DMS114 treated with DMSO at 0.1 percent for 48 hours (cell line): ENCODE measurements around the gene HLA-DPA1.

ENCODE experiments used
- DNase-seq: peaks from one replicate; lab custom pipeline; 2025; ENCODE audit not compliant: unreplicated experiment; lab: John Stamatoyannopoulos, UW

Gene HLA-DPA1

DNA sequence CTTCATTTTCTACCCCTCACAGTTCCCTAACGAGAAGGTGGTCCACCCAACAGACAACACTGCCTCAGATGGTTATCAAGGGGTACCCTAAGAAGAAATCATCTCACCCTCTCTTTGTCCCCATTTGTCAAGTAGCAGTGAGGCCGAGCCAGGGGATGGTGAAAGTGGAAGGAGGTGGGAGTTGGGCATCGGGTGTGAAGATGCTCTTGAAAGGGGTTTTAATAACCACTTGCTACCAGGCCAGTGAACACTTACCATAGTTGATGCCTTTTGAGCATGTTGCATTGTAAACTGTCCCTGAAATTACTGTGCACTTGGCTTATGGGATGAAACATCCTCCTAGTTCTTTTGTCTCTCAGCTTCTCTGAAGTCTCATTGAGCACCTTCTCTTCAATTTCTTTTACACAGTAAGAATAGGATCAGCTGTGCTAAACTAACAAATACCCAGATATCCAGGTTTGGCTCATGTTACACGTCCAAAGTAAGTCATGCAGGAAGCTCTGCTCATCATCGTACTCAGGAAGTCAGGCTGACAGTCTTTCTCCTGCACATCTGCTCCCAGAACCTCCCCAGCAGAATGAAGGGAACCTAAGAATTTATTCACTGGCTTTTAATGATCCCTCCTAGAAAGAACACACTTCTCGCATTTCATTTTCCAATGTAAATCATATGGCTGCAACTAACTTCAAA is 15.6 kb upstream of the HLA-DPA1 start:
- DNase-seq: no peak

GRCh38 chr6:33088258-33088930 is 14.9 kb upstream of the HLA-DPA1 start:
- DNase-seq: no peak

DNA sequence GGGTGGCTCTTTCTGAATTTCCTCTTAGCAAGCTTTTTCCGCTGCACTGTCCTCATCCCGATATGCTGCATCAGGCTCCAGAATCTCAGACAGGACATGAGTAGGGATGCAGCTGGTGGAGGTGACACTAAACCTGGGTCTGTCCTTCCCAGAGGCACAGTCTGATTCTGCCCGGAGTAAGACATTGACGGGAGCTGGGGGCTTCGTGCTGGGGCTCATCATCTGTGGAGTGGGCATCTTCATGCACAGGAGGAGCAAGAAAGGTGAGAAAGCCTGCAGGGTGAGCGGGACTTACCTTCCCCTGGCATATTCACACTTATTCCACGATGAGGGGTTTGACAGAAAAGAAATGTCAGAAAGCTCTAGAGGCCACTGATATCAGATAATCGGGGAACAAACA is 12.2 kb upstream of the HLA-DPA1 start:
- no peak for DNase-seq

- no peak for DNase-seq
These were observed 9.3 kb upstream of the HLA-DPA1 start for GRCh38 chr6:33082702-33083101.

GRCh38 chr6:33081098-33081824 is 7.8 kb upstream of the HLA-DPA1 start:
- DNase-seq: no peak

DNA sequence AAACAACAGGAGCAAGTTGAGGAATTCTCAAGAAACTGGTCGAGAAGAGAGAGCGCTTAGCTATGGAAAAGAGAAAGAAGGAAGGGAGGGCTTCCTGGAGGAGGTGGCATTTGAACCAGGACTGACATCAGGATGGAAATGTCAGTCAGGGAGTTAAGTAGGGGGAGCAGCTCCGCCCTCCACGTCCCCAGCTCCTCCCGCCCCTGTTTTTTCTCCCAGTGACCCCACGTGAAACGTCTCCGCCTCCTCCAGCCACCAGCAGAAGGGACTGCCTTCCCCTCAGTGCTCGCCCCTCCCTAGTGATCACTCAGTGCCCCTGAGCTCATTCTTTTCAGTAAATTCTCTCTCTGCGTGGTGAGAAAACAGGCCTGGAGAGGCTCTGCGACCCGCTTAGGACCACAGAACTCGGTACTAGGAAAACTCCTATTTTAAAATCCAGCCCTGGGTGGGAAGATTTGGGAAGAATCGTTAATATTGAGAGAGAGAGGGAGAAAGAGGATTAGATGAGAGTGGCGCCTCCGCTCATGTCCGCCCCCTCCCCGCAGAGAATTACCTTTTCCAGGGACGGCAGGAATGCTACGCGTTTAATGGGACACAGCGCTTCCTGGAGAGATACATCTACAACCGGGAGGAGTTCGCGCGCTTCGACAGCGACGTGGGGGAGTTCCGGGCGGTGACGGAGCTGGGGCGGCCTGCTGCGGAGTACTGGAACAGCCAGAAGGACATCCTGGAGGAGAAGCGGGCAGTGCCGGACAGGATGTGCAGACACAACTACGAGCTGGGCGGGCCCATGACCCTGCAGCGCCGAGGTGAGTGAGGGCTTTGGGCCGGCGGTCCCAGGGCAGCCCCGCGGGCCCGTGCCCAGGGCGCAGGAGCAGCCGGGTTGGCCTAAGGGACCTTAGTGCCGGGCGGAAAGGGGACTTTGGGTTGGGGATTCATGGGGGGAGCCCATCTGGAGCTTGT is 7.0 kb upstream of the HLA-DPA1 start:
- no peak for DNase-seq

DNA sequence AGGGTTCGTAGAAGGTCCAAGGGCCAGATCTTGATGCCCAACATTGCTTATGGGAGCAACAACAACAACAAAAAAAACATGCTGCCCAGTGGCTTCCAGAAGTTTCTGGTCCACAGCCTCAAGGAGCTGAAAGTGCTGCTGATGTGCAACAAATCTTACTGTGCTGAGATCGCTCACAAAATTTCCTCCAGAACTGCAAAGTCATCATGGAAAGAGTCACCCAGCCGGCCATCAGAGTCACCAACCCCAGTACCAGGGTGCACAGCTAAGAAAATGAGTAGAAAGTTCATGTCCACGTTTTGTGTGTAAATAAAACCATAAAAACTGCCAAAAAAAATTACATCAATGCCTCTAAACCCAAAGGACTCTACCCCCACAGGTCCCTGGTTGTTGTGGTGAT is 6.1 kb upstream of the HLA-DPA1 start:
- no peak for DNase-seq

GRCh38 chr6:33078919-33079521 is 5.6 kb upstream of the HLA-DPA1 start:
- DNase-seq: no peak

- DNase-seq: no peak
These were observed 5.0 kb upstream of the HLA-DPA1 start for GRCh38 chr6:33078442-33078841.

- DNase-seq: no peak
These were observed 4.5 kb upstream of the HLA-DPA1 start for GRCh38 chr6:33077908-33078307.

- DNase-seq: no peak
These were observed 3.0 kb upstream of the HLA-DPA1 start for GRCh38 chr6:33076406-33076934.

DNA sequence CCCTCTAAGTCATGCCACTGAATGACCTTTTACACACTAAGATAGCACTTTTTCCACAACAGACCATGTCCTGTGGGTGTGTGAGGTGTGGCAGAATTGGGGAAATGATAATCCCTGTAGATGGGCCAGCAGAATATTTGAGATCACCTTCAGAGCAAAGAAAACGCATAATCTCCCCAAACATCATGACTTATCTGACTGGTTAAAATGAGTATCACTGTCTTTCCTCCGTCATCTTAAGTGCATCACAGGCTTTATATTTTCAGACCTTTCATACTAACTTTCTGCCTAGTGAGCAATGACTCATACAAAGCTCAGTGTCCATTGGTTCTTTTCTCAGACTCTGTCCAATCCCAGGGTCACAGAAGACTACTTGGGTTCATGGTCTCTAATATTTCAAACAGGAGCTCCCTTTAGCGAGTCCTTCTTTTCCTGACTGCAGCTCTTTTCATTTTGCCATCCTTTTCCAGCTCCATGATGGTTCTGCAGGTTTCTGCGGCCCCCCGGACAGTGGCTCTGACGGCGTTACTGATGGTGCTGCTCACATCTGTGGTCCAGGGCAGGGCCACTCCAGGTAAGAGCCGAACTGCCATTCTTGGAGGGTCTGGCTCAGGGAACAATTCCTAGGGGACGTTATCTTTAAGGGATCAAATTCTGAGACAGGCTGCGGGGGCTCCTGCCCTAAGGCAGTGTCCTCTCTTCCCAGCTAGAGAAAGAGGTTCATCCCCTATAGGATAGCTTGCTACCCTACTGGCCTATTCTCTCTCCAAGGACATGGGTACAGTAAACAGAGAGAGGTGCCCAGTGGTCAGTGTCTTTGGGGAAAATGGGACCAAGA is 2.3 kb upstream of the HLA-DPA1 start, which contains the start of gene HLA-DPB1:
TSS of gene HLA-DPB1 (plus strand) at position 423 of the 838 bp plus-strand sequence. CDS start at position 475, 52 bp downstream.
- peak; percentile 57 for DNase-seq

DNA sequence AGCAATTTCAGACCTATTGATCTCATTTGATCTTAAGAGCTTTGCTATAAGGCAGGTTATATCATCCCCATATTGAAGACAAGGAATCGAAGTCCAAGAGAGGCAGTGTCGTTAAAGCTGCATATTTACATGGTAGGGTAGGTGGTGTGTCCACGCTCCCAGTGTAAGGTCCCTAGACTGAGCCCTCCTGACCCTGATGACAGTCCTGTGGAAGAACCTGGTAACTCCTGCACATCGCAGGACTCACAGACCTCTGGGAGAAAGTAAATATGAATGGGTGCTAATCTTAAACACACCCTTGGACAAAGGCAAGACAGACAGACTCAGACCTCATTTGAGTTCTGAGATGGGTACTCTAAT is 1.7 kb upstream of the HLA-DPA1 start:
- DNase-seq: no peak

- DNase-seq: no peak
These were observed 845 bp downstream of the HLA-DPA1 start for GRCh38 chr6:33072508-33073100.

DNA sequence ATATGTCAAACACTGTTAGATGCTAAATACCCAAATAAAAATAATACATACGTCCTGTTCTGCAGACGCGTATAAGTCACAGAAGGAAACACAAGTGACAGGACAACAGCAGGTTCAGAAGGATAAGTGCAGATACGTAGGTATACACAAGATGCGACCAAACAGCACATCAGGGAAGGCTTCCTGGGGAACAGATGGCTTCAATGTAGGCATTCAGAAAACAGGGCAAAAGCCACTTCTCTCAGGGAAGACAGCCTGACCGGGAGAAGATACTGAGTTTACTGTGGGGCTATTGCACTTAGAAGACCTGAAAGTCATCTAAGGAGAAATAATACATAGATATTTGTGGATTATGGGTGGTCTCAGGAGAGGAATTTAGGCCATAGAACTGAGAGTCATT is 1.9 kb downstream of the HLA-DPA1 start:
- no peak for DNase-seq

- DNase-seq: no peak
These were observed 2.5 kb downstream of the HLA-DPA1 start for GRCh38 chr6:33070909-33071308.

DNA sequence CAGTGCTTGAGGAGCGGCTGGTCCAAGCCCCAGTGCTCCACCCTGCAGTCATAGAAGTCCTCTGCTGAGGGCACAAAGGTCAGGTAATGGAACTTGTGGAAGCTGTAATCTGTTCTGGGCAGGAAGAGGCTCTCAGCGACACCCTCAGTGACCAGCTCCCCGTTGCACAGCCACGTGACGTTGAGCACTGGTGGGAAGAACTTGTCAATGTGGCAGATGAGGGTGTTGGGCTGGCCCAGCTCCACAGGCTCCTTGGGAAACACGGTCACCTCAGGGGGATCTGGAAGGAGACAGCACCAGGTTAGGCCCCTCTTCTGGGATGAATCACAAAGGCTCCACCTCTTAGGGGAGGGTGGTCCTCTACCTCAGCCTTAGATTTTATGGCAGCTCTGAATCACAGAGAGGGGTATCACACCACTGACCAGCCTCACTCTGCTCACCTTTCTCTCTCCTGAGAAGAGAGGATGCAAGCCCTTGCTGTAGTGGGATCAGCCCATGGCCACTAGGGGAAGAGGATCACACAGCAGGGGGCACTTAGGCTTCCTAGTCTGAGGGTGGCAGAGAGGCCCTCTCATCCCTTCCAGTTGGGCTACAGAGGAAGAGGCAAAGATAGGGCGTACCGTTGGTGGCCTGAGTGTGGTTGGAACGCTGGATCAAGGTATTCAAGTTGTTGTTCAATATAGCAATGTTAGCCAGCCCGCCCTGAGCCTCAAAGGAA is 4.3 kb downstream of the HLA-DPA1 start:
- no peak for DNase-seq

DNA sequence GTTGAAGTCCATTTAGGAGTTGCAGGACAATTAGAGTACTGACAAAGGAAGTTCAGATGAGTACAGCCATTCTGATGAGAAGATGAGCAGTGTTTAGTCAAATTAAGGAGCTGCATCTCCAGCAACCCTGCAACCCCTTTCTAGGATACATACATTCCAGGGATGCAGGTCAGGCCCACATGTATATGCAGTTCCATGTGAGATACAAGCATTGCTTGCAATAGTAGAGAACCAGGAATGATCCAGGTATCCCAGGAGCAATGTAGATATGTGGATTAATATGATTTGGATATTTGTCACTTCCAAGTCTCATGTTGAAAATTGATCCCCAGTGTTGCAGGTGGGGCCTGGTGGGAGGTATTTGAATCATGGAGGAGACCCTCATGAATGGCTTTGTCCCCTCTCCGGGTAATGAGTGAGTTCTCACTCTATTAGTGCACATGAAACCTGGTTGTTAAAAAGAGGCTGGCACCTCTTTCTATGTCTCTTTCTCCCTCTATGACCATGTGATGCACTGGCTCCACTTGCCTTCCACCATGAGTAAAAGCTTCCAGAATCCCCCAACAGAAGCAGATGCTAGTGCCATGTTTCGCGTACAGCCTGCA is 6.4 kb downstream of the HLA-DPA1 start:
- no peak for DNase-seq
